ENCODE data around the gene CDH22.
A peak's percentile ranks its signal among the peaks of the same experiment; 100 is the strongest.

CDH22 gene

GRCh38 chr20:46131396-46131795 is 176.9 kb downstream of the CDH22 start:
- ChIA-PET CTCF (interaction anchor here (0.6 to 1.1 kb wide), 2 partner anchors 9 to 45 kb away, joined by 3 read pairs; no protein-coding TSS in a partner anchor), POLR2A (no interaction called here)
- TF ChIP-seq ELF4 (IDR thresholded peaks at IDR 0.05) (no peak), CTBP1 (IDR thresholded peaks at IDR 0.05; ENCODE audit: borderline replicate concordance) (no peak), PKNOX1 (IDR thresholded peaks at IDR 0.05) (no peak), TARDBP (IDR thresholded peaks at IDR 0.05) (no peak), SP1 (IDR thresholded peaks at IDR 0.05) (no peak), FOXA1 (IDR thresholded peaks at IDR 0.05) (no peak), BHLHE40 (IDR thresholded peaks at IDR 0.05; ENCODE audit: borderline replicate concordance) (no peak), ZNF384 (IDR thresholded peaks at IDR 0.05) (no peak), LEF1 (IDR thresholded peaks at IDR 0.05; ENCODE audit: borderline replicate concordance) (no peak), SUZ12 (IDR thresholded peaks at IDR 0.05) (no peak), FOXM1 (IDR thresholded peaks at IDR 0.05; ENCODE audit: borderline replicate concordance) (no peak), NFRKB (IDR thresholded peaks at IDR 0.05) (no peak), FOXK2 (IDR thresholded peaks at IDR 0.05) (no peak), ARNT (IDR thresholded peaks at IDR 0.05) (no peak), L3MBTL2 (conservative IDR thresholded peaks at IDR 0.05) (no peak), HDGF (IDR thresholded peaks at IDR 0.05; ENCODE audit: borderline replicate concordance) (no peak)
- DNase-seq (ENCODE audit: extremely low spot score): no peak

- TF ChIP-seq NFRKB (IDR thresholded peaks at IDR 0.05) (no peak), TARDBP (IDR thresholded peaks at IDR 0.05) (no peak), FOXM1 (IDR thresholded peaks at IDR 0.05; ENCODE audit: borderline replicate concordance) (no peak), FOXK2 (IDR thresholded peaks at IDR 0.05) (no peak), ARNT (IDR thresholded peaks at IDR 0.05) (no peak), CTBP1 (IDR thresholded peaks at IDR 0.05; ENCODE audit: borderline replicate concordance) (no peak)
- ChIA-PET CTCF (interaction anchor here (1.4 to 1.5 kb wide), 2 partner anchors 122 to 218 kb away, joined by 4 read pairs; no protein-coding TSS in a partner anchor), POLR2A (no interaction called here)
- no peak for DNase-seq (ENCODE audit: extremely low spot score)
These were observed 177.8 kb downstream of the CDH22 start for GRCh38 chr20:46130534-46130933.

GRCh38 chr20:46129955-46130481 is 178.3 kb downstream of the CDH22 start:
- DNase-seq (ENCODE audit: extremely low spot score): no peak
- TF ChIP-seq L3MBTL2 (conservative IDR thresholded peaks at IDR 0.05): no peak
- ChIA-PET CTCF (interaction anchor here (1.4 to 1.5 kb wide), 2 partner anchors 122 to 218 kb away, joined by 4 read pairs; no protein-coding TSS in a partner anchor), POLR2A (no interaction called here)

GRCh38 chr20:46128310-46129151 is 179.8 kb downstream of the CDH22 start:
- TF ChIP-seq BHLHE40 (IDR thresholded peaks at IDR 0.05; ENCODE audit: borderline replicate concordance): no peak
- no peak for TF ChIP-seq SP1 (IDR thresholded peaks at IDR 0.05)
- TF ChIP-seq FOXA1 (IDR thresholded peaks at IDR 0.05): no peak
- TF ChIP-seq TARDBP (IDR thresholded peaks at IDR 0.05): no peak
- no peak for TF ChIP-seq SUZ12 (IDR thresholded peaks at IDR 0.05)
- TF ChIP-seq PKNOX1 (IDR thresholded peaks at IDR 0.05): no peak
- no peak for TF ChIP-seq ARNT (IDR thresholded peaks at IDR 0.05)
- no peak for TF ChIP-seq L3MBTL2 (conservative IDR thresholded peaks at IDR 0.05)
- no peak for TF ChIP-seq FOXK2 (IDR thresholded peaks at IDR 0.05)
- TF ChIP-seq ELF4 (IDR thresholded peaks at IDR 0.05): no peak
- POLR2A ChIA-PET: no interaction called here
- DNase-seq (ENCODE audit: extremely low spot score): peak; percentile 69
- CTCF ChIA-PET: interaction anchor here (0.5 to 1.2 kb wide), 12 partner anchors 9 to 316 kb away, joined by 3 to 5 read pairs (median 3); partner anchors contain the start of gene UBE2C

GRCh38 chr20:46127396-46128010 is 180.8 kb downstream of the CDH22 start:
- TF ChIP-seq ZNF384 (IDR thresholded peaks at IDR 0.05) (no peak), FOXK2 (IDR thresholded peaks at IDR 0.05) (no peak), CTBP1 (IDR thresholded peaks at IDR 0.05; ENCODE audit: borderline replicate concordance) (no peak)
- DNase-seq (ENCODE audit: extremely low spot score): no peak
- ChIA-PET CTCF (no interaction called here), POLR2A (no interaction called here)

GRCh38 chr20:46126440-46127056 is 181.8 kb downstream of the CDH22 start:
- no peak for DNase-seq (ENCODE audit: extremely low spot score)
- POLR2A ChIA-PET: no interaction called here
- TF ChIP-seq SP1 (IDR thresholded peaks at IDR 0.05) (no peak), L3MBTL2 (conservative IDR thresholded peaks at IDR 0.05) (no peak), FOXA1 (IDR thresholded peaks at IDR 0.05) (no peak), ELF4 (IDR thresholded peaks at IDR 0.05) (no peak), TARDBP (IDR thresholded peaks at IDR 0.05) (no peak), CTBP1 (IDR thresholded peaks at IDR 0.05; ENCODE audit: borderline replicate concordance) (no peak), SUZ12 (IDR thresholded peaks at IDR 0.05) (no peak), BHLHE40 (IDR thresholded peaks at IDR 0.05; ENCODE audit: borderline replicate concordance) (no peak), FOXK2 (IDR thresholded peaks at IDR 0.05) (no peak), HDGF (IDR thresholded peaks at IDR 0.05; ENCODE audit: borderline replicate concordance) (no peak), ARNT (IDR thresholded peaks at IDR 0.05) (no peak), ZNF384 (IDR thresholded peaks at IDR 0.05) (no peak), FOXM1 (IDR thresholded peaks at IDR 0.05; ENCODE audit: borderline replicate concordance) (no peak), PKNOX1 (IDR thresholded peaks at IDR 0.05) (no peak), LEF1 (IDR thresholded peaks at IDR 0.05; ENCODE audit: borderline replicate concordance) (no peak), NFRKB (IDR thresholded peaks at IDR 0.05) (no peak)

More at GRCh38 chr20:46126440-46127056, 181.8 kb downstream of the CDH22 start:
- CTCF ChIA-PET: no interaction called here
